C4-2B (cell line): ENCODE results near the gene TRAPPC10.
"Not testable (repeated sequence)": the region's sequence is repeated elsewhere in the genome, so short reads cannot be mapped to it uniquely, and the experiment has no call there.

Experiments
- CTCF ChIP-seq: fragments of 450-650 bp; conservative IDR thresholded peaks from 2 replicates; pipeline ENCODE4 v1.5.1; 2017; ENCODE audit warnings: mild to moderate bottlenecking
- ZFX ChIP-seq: fragments of 450-650 bp; IDR thresholded peaks from 2 replicates; pipeline ENCODE4 v1.6.1; 2017

- TF ChIP-seq CTCF, ZFX: not testable (repeated sequence)
Observed at GRCh38 chr21:44155231-44155993, 143.3 kb downstream of the TRAPPC10 start.
